ENCODE results near the gene AHI1.

DNA sequence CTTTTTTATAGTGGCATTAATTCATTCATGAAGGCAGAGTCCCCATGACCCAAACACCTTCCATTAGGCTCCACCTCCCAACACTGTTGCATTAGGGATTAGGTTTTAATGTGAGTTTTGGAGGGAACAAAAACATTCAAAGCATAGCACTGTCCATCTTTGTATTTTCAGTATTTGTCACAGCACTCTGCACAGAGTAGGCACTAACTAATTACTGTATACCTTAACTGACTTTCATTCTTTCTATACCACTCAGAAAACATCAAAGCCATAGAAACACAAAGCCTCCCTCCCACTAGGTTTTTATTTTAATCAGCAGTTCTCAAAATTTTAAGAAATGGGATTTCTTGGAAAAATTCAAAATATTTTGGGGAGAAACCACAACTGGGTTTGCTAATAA lies 21.8 kb upstream of the AHI1 start:
- TF ChIP-seq, protein P1, sequence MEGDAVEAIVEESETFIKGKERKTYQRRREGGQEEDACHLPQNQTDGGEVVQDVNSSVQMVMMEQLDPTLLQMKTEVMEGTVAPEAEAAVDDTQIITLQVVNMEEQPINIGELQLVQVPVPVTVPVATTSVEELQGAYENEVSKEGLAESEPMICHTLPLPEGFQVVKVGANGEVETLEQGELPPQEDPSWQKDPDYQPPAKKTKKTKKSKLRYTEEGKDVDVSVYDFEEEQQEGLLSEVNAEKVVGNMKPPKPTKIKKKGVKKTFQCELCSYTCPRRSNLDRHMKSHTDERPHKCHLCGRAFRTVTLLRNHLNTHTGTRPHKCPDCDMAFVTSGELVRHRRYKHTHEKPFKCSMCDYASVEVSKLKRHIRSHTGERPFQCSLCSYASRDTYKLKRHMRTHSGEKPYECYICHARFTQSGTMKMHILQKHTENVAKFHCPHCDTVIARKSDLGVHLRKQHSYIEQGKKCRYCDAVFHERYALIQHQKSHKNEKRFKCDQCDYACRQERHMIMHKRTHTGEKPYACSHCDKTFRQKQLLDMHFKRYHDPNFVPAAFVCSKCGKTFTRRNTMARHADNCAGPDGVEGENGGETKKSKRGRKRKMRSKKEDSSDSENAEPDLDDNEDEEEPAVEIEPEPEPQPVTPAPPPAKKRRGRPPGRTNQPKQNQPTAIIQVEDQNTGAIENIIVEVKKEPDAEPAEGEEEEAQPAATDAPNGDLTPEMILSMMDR (IDR thresholded peaks at IDR 0.05; ENCODE audit: low read length) = no peak
- no peak for TF ChIP-seq EZH2phosphoT487 (IDR thresholded peaks at IDR 0.05; ENCODE audit: low read length)
